NCI-H748 (cell line): ENCODE data around the gene OSBPL3.

Source experiments
- DNase-seq: peaks from one replicate; lab custom pipeline; 2025; ENCODE audit not compliant: unreplicated experiment; lab: John Stamatoyannopoulos, UW

OSBPL3 gene

DNA sequence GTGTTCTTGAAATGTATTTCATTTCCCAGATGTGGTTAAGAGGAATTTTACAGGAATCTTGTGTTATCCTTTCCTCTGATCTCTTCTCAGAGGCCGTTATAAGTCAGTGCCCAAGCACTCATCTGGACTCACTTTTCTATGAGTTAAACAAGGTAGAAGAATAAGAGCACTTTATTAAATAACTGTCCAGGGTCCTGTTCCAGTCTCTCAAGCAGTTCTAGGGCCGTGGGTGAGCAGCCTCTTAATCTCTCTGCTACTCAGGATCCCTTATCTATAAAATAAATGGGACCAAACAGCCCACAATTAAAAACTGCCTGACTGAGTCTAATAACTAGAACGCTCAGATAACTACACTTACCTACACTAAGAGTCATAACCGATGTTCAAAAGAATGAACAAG, 111.2 kb downstream of the OSBPL3 start:
- DNase-seq = no peak

- no peak for DNase-seq
Measured at GRCh38 chr7:24866004-24866615, 113.9 kb downstream of the OSBPL3 start.

GRCh38 chr7:24864214-24864817, 115.7 kb downstream of the OSBPL3 start:
- DNase-seq = no peak

DNA sequence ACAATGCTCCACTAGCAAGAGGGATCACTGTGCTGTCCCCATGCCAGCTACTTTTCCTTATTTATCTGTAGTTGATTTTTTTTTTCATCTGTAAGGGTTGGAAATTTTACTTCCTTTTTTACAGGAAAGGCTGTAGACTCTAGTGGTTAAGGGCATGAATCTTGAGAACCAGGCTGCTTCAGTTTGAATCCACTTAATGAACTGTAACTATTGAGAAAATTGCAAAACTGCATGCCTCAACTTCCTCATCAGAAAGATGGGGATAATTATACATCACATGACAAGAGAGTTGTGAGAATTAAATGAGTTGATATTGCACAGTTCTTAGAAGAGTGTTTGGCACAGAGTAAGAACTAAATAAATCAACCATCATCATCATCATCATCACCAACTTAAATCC, 116.4 kb downstream of the OSBPL3 start:
- no peak for DNase-seq

DNA sequence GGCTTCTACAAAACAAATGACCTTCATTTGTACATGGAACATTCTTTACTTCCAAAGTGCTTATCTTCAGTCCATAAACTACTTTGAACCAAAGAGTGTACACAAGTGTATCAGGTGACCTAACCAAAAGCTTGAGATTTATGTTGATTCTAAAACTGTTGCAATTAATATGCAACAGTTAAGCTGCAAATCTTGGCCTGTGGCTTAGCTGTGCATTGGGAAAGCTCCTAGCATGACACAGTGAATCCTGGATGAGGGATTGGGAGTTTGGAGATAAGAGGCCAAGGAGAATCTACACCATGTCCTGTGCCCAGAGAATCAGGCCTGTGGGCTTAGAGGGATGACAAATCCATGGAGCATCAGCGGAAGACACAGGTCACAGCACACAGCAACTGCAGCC, 117.5 kb downstream of the OSBPL3 start:
- DNase-seq = no peak

GRCh38 chr7:24861336-24861735, 118.6 kb downstream of the OSBPL3 start:
- DNase-seq = no peak

GRCh38 chr7:24860611-24861010, 119.4 kb downstream of the OSBPL3 start:
- DNase-seq = no peak

GRCh38 chr7:24858108-24858977, 121.6 kb downstream of the OSBPL3 start:
- DNase-seq = no peak

DNA sequence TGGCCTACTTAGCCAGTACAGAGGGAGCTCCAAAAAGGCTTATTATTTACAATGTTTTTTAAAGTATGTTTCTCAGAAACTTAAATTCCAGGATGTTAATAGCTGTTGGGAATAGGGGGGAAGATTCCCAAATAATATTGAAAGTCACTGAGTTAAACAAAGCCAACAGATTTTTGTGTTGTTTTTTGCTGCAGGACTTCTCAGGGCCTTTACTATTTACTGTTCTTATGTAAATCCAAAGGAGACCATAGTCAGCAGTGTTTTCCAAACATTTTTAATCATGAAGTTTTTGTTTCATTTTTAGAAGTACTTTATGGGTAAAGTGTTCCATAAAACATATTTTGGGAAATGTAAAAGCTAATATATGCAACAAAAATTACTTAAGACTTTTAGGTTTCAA, 122.4 kb downstream of the OSBPL3 start:
- no peak for DNase-seq

DNA sequence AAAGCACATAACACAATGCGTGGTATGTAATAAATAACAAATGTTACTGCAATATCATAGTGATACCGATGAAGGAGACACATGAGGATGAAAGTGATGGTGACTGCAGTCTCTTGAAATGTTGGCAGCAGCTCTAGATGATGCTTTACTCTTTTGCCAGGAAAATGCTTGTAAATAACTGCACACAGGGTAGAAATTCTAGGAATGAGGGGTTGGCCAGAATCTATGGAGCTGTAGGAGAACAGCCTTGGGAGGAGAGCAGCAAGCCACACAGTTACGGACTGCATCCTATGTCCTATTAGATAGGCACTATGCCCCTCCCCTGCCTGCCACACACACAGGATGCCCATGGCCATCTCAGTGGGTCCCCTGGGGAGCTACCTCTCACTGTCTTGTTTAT, 125.1 kb downstream of the OSBPL3 start:
- no peak for DNase-seq

- DNase-seq = no peak
Measured at GRCh38 chr7:24851786-24852185, 128.2 kb downstream of the OSBPL3 start.

DNA sequence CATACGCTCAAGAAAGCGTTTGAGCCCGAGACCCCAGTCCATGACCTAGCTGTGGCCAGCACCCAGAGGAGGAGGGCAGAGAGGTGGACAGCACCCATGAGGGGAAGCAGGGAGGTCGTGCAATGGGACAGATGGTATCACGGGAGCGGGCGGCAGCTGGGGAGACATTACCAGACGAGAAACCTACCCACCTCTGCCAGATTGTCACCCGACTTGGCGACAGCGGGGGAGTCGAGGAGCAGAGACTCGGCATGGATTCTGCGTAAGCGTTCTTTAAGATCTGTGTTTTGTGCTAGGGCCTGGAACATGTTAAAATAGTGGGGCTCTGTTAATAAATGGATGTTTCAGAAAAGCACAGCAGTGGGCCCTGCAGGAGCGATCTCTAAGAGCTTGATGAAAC, 131.1 kb downstream of the OSBPL3 start:
- no peak for DNase-seq

DNA sequence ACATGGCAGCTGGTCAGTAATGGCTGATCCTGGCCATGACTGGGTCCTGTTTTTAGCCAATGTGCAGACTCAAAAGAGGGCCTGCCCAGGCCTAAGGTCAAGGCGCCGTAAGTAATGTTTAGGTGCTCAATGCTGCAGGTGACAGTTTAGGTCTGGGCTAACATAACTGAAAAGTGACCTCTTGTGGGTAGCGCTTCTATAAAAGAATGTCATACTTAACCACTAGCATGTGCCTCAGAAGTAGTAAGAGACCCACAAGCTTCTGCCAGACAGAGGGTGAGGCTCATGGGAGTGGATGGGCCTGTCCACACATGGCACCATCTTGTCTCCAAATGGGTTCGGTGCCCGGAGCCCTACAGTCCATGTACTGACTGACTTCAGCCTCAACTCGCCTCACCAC, 132.2 kb downstream of the OSBPL3 start:
- no peak for DNase-seq

DNA sequence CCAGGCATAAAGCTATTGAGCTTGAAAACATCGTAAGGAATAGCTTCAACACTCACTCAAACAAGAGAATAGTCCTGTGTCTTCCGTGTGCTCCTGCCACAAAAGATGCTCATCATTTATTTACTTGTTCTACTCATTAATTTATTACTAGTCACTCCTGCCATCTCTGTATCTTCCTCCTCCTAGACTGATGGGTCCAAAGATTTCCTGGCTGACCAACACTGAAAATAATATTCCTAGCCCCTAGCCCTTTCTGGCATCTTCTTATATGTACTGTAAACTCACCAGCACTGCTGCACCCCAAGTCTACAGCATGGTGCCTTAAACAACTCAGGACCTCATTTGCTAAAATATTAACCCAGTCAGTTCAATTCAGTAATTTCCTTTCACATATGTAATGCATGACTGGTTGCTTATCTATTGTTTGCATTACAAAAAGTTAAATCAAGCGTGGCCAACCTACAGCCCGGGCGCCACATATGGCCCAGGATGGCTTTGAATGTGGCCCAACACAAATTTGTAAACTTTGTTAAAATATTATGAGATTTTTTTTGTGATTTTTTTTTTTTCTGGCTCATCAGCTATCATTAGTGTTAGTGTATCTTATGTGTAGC, 136.1 kb downstream of the OSBPL3 start:
- no peak for DNase-seq

GRCh38 chr7:24842449-24843241, 137.3 kb downstream of the OSBPL3 start:
- DNase-seq = peak; percentile 35

DNA sequence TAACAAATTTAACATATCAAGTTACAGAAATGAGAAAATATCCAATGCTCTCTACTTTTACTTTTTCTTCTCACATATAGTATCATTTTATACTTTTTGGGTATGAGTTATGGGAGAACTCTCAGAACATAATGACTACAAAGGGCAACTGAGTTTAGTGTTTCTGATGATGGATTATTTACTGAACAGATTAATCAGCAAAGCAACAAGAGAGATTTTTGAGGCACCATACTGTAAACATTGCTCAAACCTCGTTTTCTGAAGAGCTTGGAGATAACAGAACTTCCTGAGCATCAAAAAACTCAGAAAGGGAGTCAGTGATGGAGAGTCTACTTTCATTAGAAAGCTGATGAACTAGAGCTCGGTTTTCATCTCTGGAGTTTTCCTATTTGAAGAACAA, 137.9 kb downstream of the OSBPL3 start:
- DNase-seq = no peak

- DNase-seq = no peak
Measured at GRCh38 chr7:24840563-24840962, 139.4 kb downstream of the OSBPL3 start.

GRCh38 chr7:24836084-24836483, 143.9 kb downstream of the OSBPL3 start:
- DNase-seq = no peak

DNA sequence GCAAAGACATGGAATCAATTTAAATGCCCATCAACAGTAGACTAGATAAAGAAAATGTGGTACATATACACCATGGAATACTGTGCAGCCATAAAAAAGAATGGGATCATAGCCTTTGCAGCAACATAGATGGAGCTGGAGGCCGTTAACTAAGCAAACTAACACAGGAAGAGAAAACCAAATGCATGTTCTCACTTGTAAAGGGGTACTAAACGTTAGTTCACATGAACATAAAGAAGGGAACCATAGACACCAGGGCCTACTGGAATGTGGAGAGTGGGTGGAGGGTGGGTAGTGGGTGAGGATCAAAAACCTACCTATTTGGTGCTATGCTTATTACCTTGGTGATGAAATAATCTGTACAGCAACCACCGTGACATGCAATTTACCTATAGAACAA, 144.3 kb downstream of the OSBPL3 start:
- no peak for DNase-seq

GRCh38 chr7:24834128-24834798, 145.7 kb downstream of the OSBPL3 start:
- DNase-seq = no peak
